ENCODE data around the gene MAML1.
"Not testable (repeated sequence)": the region's sequence is repeated elsewhere in the genome, so short reads cannot be mapped to it uniquely, and the experiment has no call there.

MAML1 gene

GRCh38 chr5:179768326-179769085 lies 35.9 kb downstream of the MAML1 start:
- no peak for DNase-seq

GRCh38 chr5:179769271-179769670 lies 36.6 kb downstream of the MAML1 start:
- no peak for DNase-seq

GRCh38 chr5:179769796-179770195 lies 37.2 kb downstream of the MAML1 start:
- no peak for DNase-seq

GRCh38 chr5:179771311-179771895 lies 38.8 kb downstream of the MAML1 start:
- DNase-seq: no peak

- no peak for DNase-seq
Observed at GRCh38 chr5:179772351-179772750, 39.7 kb downstream of the MAML1 start.

GRCh38 chr5:179773686-179774040 lies 41.0 kb downstream of the MAML1 start:
- no peak for DNase-seq

GRCh38 chr5:179774442-179774841 lies 41.8 kb downstream of the MAML1 start:
- DNase-seq: no peak

GRCh38 chr5:179776411-179776938 lies 43.9 kb downstream of the MAML1 start:
- DNase-seq: no peak

GRCh38 chr5:179777456-179777855 lies 44.8 kb downstream of the MAML1 start:
- no peak for DNase-seq

- no peak for DNase-seq
Observed at GRCh38 chr5:179777909-179778308, 45.3 kb downstream of the MAML1 start.

GRCh38 chr5:179778591-179778990 lies 46.0 kb downstream of the MAML1 start:
- DNase-seq: no peak

- no peak for DNase-seq
Observed at GRCh38 chr5:179779826-179780225, 47.2 kb downstream of the MAML1 start.

- no peak for DNase-seq
Observed at GRCh38 chr5:179780362-179780761, 47.7 kb downstream of the MAML1 start.

GRCh38 chr5:179781846-179782245 lies 49.2 kb downstream of the MAML1 start:
- no peak for DNase-seq

- DNase-seq: no peak
Observed at GRCh38 chr5:179783128-179783527, 50.5 kb downstream of the MAML1 start.

- no peak for DNase-seq
Observed at GRCh38 chr5:179786861-179787260, 54.2 kb downstream of the MAML1 start.

- no peak for DNase-seq
Observed at GRCh38 chr5:179788193-179788854, 55.7 kb downstream of the MAML1 start.

- not testable (repeated sequence) for DNase-seq
Observed at GRCh38 chr5:179789278-179789677, 56.7 kb downstream of the MAML1 start.

GRCh38 chr5:179791881-179792611 lies 59.4 kb downstream of the MAML1 start:
- DNase-seq: no peak

- DNase-seq: no peak
Observed at GRCh38 chr5:179792612-179793467, 60.2 kb downstream of the MAML1 start.

- no peak for DNase-seq
Observed at GRCh38 chr5:179793468-179794139, 61.0 kb downstream of the MAML1 start, which contains the start of gene LTC4S. Gene LTC4S, plus strand, starts transcription at chr5:179793986. Its CDS starts 95 bp downstream, at chr5:179794081.

- DNase-seq: no peak
Observed at GRCh38 chr5:179794171-179794570, 61.5 kb downstream of the MAML1 start.

Data from stimulated activated CD4-positive, alpha-beta T cell treated with anti-CD3 and anti-CD28 coated beads, Interleukin-2, amount 100 ng/mL, for 48 hours (primary cell).